GM18520 (cell line): ENCODE results near the gene CFAP100.

ENCODE experiments used
- ATAC-seq: cut with Tn5 transposase; IDR thresholded peaks from one replicate; pipeline ENCODE4 v1.9.1; 2021; ENCODE audit not compliant: unreplicated experiment

The CFAP100 gene

GRCh38 chr3:126439346-126439967, 44.7 kb downstream of the CFAP100 start:
- ATAC-seq: no peak

- ATAC-seq: no peak
Measured at GRCh38 chr3:126439968-126440708, 45.4 kb downstream of the CFAP100 start.

GRCh38 chr3:126440709-126440995, 45.9 kb downstream of the CFAP100 start:
- no peak for ATAC-seq

GRCh38 chr3:126441256-126441880, 46.7 kb downstream of the CFAP100 start:
- no peak for ATAC-seq

- ATAC-seq: no peak
Measured at GRCh38 chr3:126442094-126442855, 47.6 kb downstream of the CFAP100 start.

GRCh38 chr3:126442856-126443242, 48.1 kb downstream of the CFAP100 start:
- ATAC-seq: no peak

GRCh38 chr3:126445506-126445905, 50.8 kb downstream of the CFAP100 start:
- ATAC-seq: no peak

GRCh38 chr3:126446301-126446700, 51.6 kb downstream of the CFAP100 start:
- no peak for ATAC-seq

- ATAC-seq: no peak
Measured at GRCh38 chr3:126446791-126447190, 52.1 kb downstream of the CFAP100 start.

- ATAC-seq: no peak
Measured at GRCh38 chr3:126447456-126448106, 52.9 kb downstream of the CFAP100 start.

- ATAC-seq: no peak
Measured at GRCh38 chr3:126448136-126448892, 53.6 kb downstream of the CFAP100 start.

- no peak for ATAC-seq
Measured at GRCh38 chr3:126448893-126449180, 54.1 kb downstream of the CFAP100 start.

- ATAC-seq: no peak
Measured at GRCh38 chr3:126449621-126450051, 54.9 kb downstream of the CFAP100 start.

GRCh38 chr3:126450219-126450618, 55.5 kb downstream of the CFAP100 start:
- no peak for ATAC-seq

- no peak for ATAC-seq
Measured at GRCh38 chr3:126450744-126451143, 56.0 kb downstream of the CFAP100 start.

GRCh38 chr3:126451511-126451910, 56.8 kb downstream of the CFAP100 start:
- no peak for ATAC-seq

- ATAC-seq: no peak
Measured at GRCh38 chr3:126452213-126452612, 57.5 kb downstream of the CFAP100 start.

GRCh38 chr3:126454025-126454424, 59.3 kb downstream of the CFAP100 start:
- no peak for ATAC-seq

- no peak for ATAC-seq
Measured at GRCh38 chr3:126454437-126455198, 59.9 kb downstream of the CFAP100 start.

GRCh38 chr3:126456211-126456610, 61.5 kb downstream of the CFAP100 start:
- no peak for ATAC-seq
